VCaP (cell line): Measurements from ENCODE around the gene KATNB1.
A peak's percentile ranks its signal among the peaks of the same experiment; 100 is the strongest.

ENCODE experiments used
- H3K27ac ChIP-seq: fragments of 450-650 bp; 2 replicates; pipeline ENCODE4 v1.5.1; 2017
- CTCF ChIP-seq: fragments of 450-650 bp; conservative IDR thresholded peaks from 2 replicates; pipeline ENCODE4 v1.5.1; 2017; ENCODE audit warnings: mild to moderate bottlenecking, moderate library complexity

The KATNB1 gene

GRCh38 chr16:57704011-57704904 is 31.3 kb upstream of the KATNB1 start:
- no peak for TF ChIP-seq CTCF

GRCh38 chr16:57704905-57705852 is 30.4 kb upstream of the KATNB1 start:
- H3K27ac ChIP-seq: peak overlapping the region; percentile 84
- TF ChIP-seq CTCF: no peak

More at GRCh38 chr16:57704011-57704904, 31.3 kb upstream of the KATNB1 start:
- peak overlapping the region; percentile 84 for H3K27ac ChIP-seq

- H3K27ac ChIP-seq: no peak overlapping the region
- TF ChIP-seq CTCF: no peak
These were observed 28.9 kb upstream of the KATNB1 start for GRCh38 chr16:57706717-57707116.

- TF ChIP-seq CTCF: no peak
- no peak overlapping the region for H3K27ac ChIP-seq
These were observed 28.2 kb upstream of the KATNB1 start for GRCh38 chr16:57707331-57707730.

- H3K27ac ChIP-seq: no peak overlapping the region
- no peak for TF ChIP-seq CTCF
These were observed 27.4 kb upstream of the KATNB1 start for GRCh38 chr16:57708168-57708567.

GRCh38 chr16:57709663-57710062 is 25.9 kb upstream of the KATNB1 start:
- no peak overlapping the region for H3K27ac ChIP-seq
- TF ChIP-seq CTCF: no peak

GRCh38 chr16:57711346-57711745 is 24.2 kb upstream of the KATNB1 start:
- no peak for TF ChIP-seq CTCF
- H3K27ac ChIP-seq: no peak overlapping the region
